H9 (cell line): ENCODE results near the gene ARHGEF2. TPM values are rescaled to one million over a fixed set of nuclear protein-coding genes. Genes with fewer than 3 reads are reported as not detected.

ENCODE experiments used
- DNase-seq: peaks from one replicate; pipeline ENCODE4 v3.0.0-alpha.2; 2017
- H2AFZ ChIP-seq: one replicate; pipeline ENCODE4 v1.6.1; 2013; ENCODE audit warnings: mild to moderate bottlenecking, low read length, control low read depth, moderate library complexity
- H2AK5ac ChIP-seq: 2 replicates; pipeline ENCODE4 v1.6.1; 2013; ENCODE audit warnings: low read length, control low read depth, mixed read lengths; ENCODE audit not compliant: insufficient read length
- H2BK120ac ChIP-seq: one replicate; pipeline ENCODE4 v1.6.1; 2013; ENCODE audit warnings: low read depth, mild to moderate bottlenecking, low read length, control low read depth, inconsistent platforms; ENCODE audit not compliant: poor library complexity, severe bottlenecking
- H2BK12ac ChIP-seq: 2 replicates; pipeline ENCODE4 v1.6.1; 2013; ENCODE audit warnings: low read length, control low read depth, mixed read lengths, low read depth; ENCODE audit not compliant: insufficient read length
- H2BK15ac ChIP-seq: 2 replicates; pipeline ENCODE4 v1.6.1; 2013; ENCODE audit warnings: low read depth, low read length, control low read depth
- H2BK20ac ChIP-seq: one replicate; pipeline ENCODE4 v1.6.1; 2013; ENCODE audit warnings: low read depth, mild to moderate bottlenecking, low read length, control low read depth, inconsistent platforms; ENCODE audit not compliant: poor library complexity, severe bottlenecking
- H2BK5ac ChIP-seq: 2 replicates; pipeline ENCODE4 v1.6.1; 2013; ENCODE audit warnings: low read length, control low read depth, mixed read lengths; ENCODE audit not compliant: insufficient read length
- H3K14ac ChIP-seq: 2 replicates; pipeline ENCODE4 v1.6.1; 2013; ENCODE audit warnings: low read length, control low read depth; ENCODE audit not compliant: insufficient read depth
- H3K18ac ChIP-seq: 2 replicates; pipeline ENCODE4 v1.6.1; 2013; ENCODE audit warnings: low read depth, mild to moderate bottlenecking, mixed read lengths, low read length, control low read depth; ENCODE audit not compliant: insufficient read length
- H3K23ac ChIP-seq: 2 replicates; pipeline ENCODE4 v1.6.1; 2013; ENCODE audit warnings: low read length, control low read depth, mixed read lengths, low read depth; ENCODE audit not compliant: insufficient read length
- H3K23me2 ChIP-seq: 2 replicates; pipeline ENCODE4 v1.6.1; 2013; ENCODE audit warnings: low read depth, mild to moderate bottlenecking, mixed read lengths, low read length, control low read depth; ENCODE audit not compliant: insufficient read length, poor library complexity, severe bottlenecking
- H3K27ac ChIP-seq: 2 replicates; pipeline ENCODE4 v1.5.1; 2013; ENCODE audit warnings: low read length, control low read depth, mixed read lengths, low read depth; ENCODE audit not compliant: insufficient read length
- H3K27me3 ChIP-seq: 2 replicates; pipeline ENCODE4 v1.6.1; 2013; ENCODE audit warnings: low read length, control low read depth, inconsistent platforms; ENCODE audit not compliant: insufficient read depth
- H3K4ac ChIP-seq: 2 replicates; pipeline ENCODE4 v1.6.1; 2013; ENCODE audit warnings: low read depth, mild to moderate bottlenecking, control low read depth, inconsistent platforms, low read length, moderate library complexity
- H3K4me1 ChIP-seq: 2 replicates; pipeline ENCODE4 v1.6.1; 2013; ENCODE audit warnings: low read length, control low read depth, inconsistent platforms; ENCODE audit not compliant: insufficient read depth
- H3K4me2 ChIP-seq: 2 replicates; pipeline ENCODE4 v1.6.1; 2013; ENCODE audit warnings: low read length, control low read depth, mixed read lengths; ENCODE audit not compliant: insufficient read length, insufficient read depth
- H3K56ac ChIP-seq: 2 replicates; pipeline ENCODE4 v1.6.1; 2013; ENCODE audit warnings: low read depth, mild to moderate bottlenecking, mixed read lengths, low read length, control low read depth; ENCODE audit not compliant: insufficient read length
- H3K79me1 ChIP-seq: 2 replicates; pipeline ENCODE4 v1.6.1; 2013; ENCODE audit warnings: low read depth, mild to moderate bottlenecking, moderate library complexity, low read length, control low read depth, inconsistent platforms; ENCODE audit not compliant: insufficient read depth, poor library complexity, severe bottlenecking
- H3K79me2 ChIP-seq: 2 replicates; pipeline ENCODE4 v1.6.1; 2013; ENCODE audit warnings: low read length, control low read depth, inconsistent platforms; ENCODE audit not compliant: insufficient read depth
- H3K9ac ChIP-seq: 2 replicates; pipeline ENCODE4 v1.6.1; 2013; ENCODE audit warnings: low read length, control low read depth, mixed read lengths; ENCODE audit not compliant: insufficient read length; ENCODE audit errors: extremely low read depth
- H3K9me3 ChIP-seq: one replicate; pipeline ENCODE4 v1.6.1; 2013; ENCODE audit warnings: low read depth, low read length, inconsistent platforms; ENCODE audit not compliant: control insufficient read depth
- H3T11ph ChIP-seq: one replicate; pipeline ENCODE4 v1.6.1; 2013; ENCODE audit warnings: mild to moderate bottlenecking, low read length, control low read depth, inconsistent platforms
- H4K20me1 ChIP-seq: one replicate; pipeline ENCODE4 v1.6.1; 2013; ENCODE audit not compliant: control insufficient read depth, insufficient read length, insufficient read depth
- H4K5ac ChIP-seq: 2 replicates; pipeline ENCODE4 v1.6.1; 2013; ENCODE audit warnings: low read depth, mild to moderate bottlenecking, mixed read lengths, low read length, control low read depth; ENCODE audit not compliant: insufficient read length
- H4K8ac ChIP-seq: replicated peaks from 2 replicates; pipeline ENCODE4 v1.6.1; 2013; ENCODE audit warnings: low read length, control low read depth, mixed read lengths, low read depth; ENCODE audit not compliant: insufficient read length
- H4K91ac ChIP-seq: 2 replicates; pipeline ENCODE4 v1.6.1; 2013; ENCODE audit warnings: low read depth, mild to moderate bottlenecking, moderate library complexity, mixed read lengths, low read length, control low read depth; ENCODE audit not compliant: insufficient read length
- H3K27ac Mint-ChIP-seq, 3 experiments: 2 replicates in 2 of 3; 3 replicates in 1 of 3; pipeline ENCODE4 v1.8.0; 2020 to 2021; ENCODE audit warnings: mixed read lengths in 3 of 3, mild to moderate bottlenecking in 1 of 3, moderate library complexity in 1 of 3
- H3K27me3 Mint-ChIP-seq: 2 replicates; pipeline ENCODE4 v1.8.0; 2021; ENCODE audit warnings: low read depth, mild to moderate bottlenecking, moderate library complexity, mixed read lengths
- H3K36me3 Mint-ChIP-seq, 3 experiments: 2 replicates in 2 of 3; 3 replicates in 1 of 3; pipeline ENCODE4 v1.8.0; 2020 to 2021; ENCODE audit warnings: low read depth in 3 of 3, mixed read lengths in 3 of 3; ENCODE audit not compliant: insufficient read depth in 1 of 3
- H3K4me1 Mint-ChIP-seq, 2 experiments: 2 replicates each; pipeline ENCODE4 v1.8.0; 2020; ENCODE audit warnings: mixed read lengths in 2 of 2
- H3K4me3 Mint-ChIP-seq, 2 experiments: 2 replicates in 1 of 2; 3 replicates in 1 of 2; pipeline ENCODE4 v1.8.0; 2020 to 2021; ENCODE audit warnings: mild to moderate bottlenecking in 2 of 2, mixed read lengths in 2 of 2, moderate library complexity in 1 of 2
- H3K9me3 Mint-ChIP-seq, 2 experiments: 2 replicates in 1 of 2; 3 replicates in 1 of 2; pipeline ENCODE4 v1.8.0; 2020; ENCODE audit warnings: mild to moderate bottlenecking in 2 of 2, mixed read lengths in 2 of 2, moderate library complexity in 1 of 2
- WGBS: extraction: QIAGEN DNeasy Blood & Tissue Kit; methylation state at CpG from one replicate; pipeline ENCODE4 v1.1.7; 2013; ENCODE audit warnings: missing lambda C conversion rate, low lambda C conversion rate, mixed read lengths; ENCODE audit not compliant: insufficient read length; ENCODE audit errors: extremely low coverage; 5-methylcytosine and 5-hydroxymethylcytosine counted together
- total RNA-seq: library from RNA; stranded (reverse); gene quantifications from 2 replicates; pipeline ENCODE4 v1.2.1, GENCODE V29; 2021
- TF ChIP-seq, protein P1 (sequence below): fragments of 200-600 bp; sonication (generic); conservative IDR thresholded peaks from 3 replicates; pipeline ENCODE4 v1.8.0; 2021; ENCODE audit warnings: antibody characterized with exemption, mild to moderate bottlenecking

ARHGEF2 gene
- total RNA-seq, 1 experiment from 2014 or later, result 111 TPM

GRCh38 chr1:156019946-156020292 is 41.6 kb upstream of the ARHGEF2 start:
- no CpG with 5 or more reads among the region's 8 CpGs for WGBS
- no peak overlapping the region for H4K8ac ChIP-seq
- Mint-ChIP-seq H3K4me1 (peaks cover 9 to 10% of the 10 kb centered on the region in 2 experiments), H3K4me3 (peak overlapping the region; percentile 91 to 96), H3K36me3 (peaks cover 29 to 44% (median 39%) of the 10 kb centered on the region in 3 experiments; a peak in 6 of 7 replicates), H3K27me3 (peaks cover 29% of the 10 kb centered on the region), H3K9me3 (no peaks in the 10 kb centered on the region), H3K27ac (peak overlapping the region; percentile 76 to 88 (median 81); a peak in 4 of 7 replicates)
- H3K18ac ChIP-seq, result no peak overlapping the region
- no peaks in the 10 kb centered on the region; the same call in 1 of the 2 replicates for H3K27me3 ChIP-seq
- H3K27ac ChIP-seq, result no peak overlapping the region
- no peaks in the 10 kb centered on the region for H4K20me1 ChIP-seq
- H2BK20ac ChIP-seq, result no peak overlapping the region
- DNase-seq, result no peak
- no peak overlapping the region for H3K23ac ChIP-seq
- no peak overlapping the region for H3K14ac ChIP-seq
- TF ChIP-seq, protein P1, sequence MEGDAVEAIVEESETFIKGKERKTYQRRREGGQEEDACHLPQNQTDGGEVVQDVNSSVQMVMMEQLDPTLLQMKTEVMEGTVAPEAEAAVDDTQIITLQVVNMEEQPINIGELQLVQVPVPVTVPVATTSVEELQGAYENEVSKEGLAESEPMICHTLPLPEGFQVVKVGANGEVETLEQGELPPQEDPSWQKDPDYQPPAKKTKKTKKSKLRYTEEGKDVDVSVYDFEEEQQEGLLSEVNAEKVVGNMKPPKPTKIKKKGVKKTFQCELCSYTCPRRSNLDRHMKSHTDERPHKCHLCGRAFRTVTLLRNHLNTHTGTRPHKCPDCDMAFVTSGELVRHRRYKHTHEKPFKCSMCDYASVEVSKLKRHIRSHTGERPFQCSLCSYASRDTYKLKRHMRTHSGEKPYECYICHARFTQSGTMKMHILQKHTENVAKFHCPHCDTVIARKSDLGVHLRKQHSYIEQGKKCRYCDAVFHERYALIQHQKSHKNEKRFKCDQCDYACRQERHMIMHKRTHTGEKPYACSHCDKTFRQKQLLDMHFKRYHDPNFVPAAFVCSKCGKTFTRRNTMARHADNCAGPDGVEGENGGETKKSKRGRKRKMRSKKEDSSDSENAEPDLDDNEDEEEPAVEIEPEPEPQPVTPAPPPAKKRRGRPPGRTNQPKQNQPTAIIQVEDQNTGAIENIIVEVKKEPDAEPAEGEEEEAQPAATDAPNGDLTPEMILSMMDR, result no peak
- peak overlapping the region; percentile 60 for H3K9ac ChIP-seq
- H2BK5ac ChIP-seq, result no peak overlapping the region
- H3K23me2 ChIP-seq, result peaks cover 7% of the 10 kb centered on the region
- no peak overlapping the region for H2BK15ac ChIP-seq
- H2AFZ ChIP-seq, result no peak overlapping the region
- H3T11ph ChIP-seq, result no peak overlapping the region
- H3K79me1 ChIP-seq, result peaks cover 6% of the 10 kb centered on the region
- peaks cover 8% of the 10 kb centered on the region; the same call in 1 of the 2 replicates for H3K79me2 ChIP-seq
- H4K91ac ChIP-seq, result no peak overlapping the region
- no peak overlapping the region for H2BK12ac ChIP-seq
- no peak overlapping the region for H2BK120ac ChIP-seq
- no peak overlapping the region for H4K5ac ChIP-seq
- H3K4ac ChIP-seq, result no peak overlapping the region
- no peaks in the 10 kb centered on the region for H3K9me3 ChIP-seq
- peak overlapping the region; percentile 78 for H3K4me2 ChIP-seq
- H2AK5ac ChIP-seq, result no peak overlapping the region
- H3K56ac ChIP-seq, result no peak overlapping the region
- H3K4me1 ChIP-seq, result peaks cover 2% of the 10 kb centered on the region; the same call in 1 of the 2 replicates
